Measurements from ENCODE around the gene FOXA1. TPM values are rescaled to one million over a fixed set of nuclear protein-coding genes. Genes with fewer than 3 reads are reported as not detected.

The FOXA1 gene
- total RNA-seq, 1 experiment from 2014 or later: 212 TPM

DNA sequence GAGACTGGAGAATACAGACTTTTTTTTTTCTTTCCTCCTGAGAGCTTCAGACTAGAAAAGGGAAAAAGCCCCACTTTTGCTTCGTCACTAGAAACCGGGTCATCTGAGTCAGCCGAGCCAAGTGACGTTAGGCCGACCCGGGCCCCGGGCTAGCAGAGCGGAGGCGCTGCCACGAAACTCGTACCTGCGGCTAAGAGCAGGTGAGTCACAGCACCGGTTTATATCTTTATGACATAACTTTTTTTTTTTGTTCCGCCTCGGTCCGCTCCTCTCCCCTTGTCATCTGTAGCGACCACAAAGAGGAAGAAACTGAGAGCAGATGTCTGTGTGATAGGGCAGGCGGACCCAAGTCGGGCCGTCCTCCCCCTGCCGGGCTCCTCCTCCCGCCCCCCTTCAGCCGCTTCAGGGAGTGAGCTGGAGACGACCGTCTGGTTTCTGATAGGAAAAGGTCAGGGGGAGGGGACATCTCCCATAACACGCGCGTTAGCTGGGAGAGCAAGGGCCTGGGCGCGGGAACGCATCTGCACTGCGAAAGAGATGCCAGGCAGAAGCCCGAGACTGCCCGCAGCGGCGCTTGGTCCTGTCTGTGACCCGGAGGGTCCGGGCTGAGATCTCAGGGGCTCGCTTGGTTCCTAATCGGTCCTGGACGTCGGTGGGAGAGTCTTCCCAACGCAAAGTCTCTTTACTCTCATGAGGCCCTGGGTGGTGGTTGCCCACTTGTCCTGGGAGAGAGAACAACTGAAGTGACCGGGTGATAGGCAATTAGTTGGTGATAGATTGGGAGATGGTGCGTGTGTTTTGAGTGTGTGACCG lies 966 bp upstream of the FOXA1 start:
- Histone ChIP-seq H3K9ac (ENCODE audit: low read length) (peak overlapping the region; percentile 99), H3K9me2 (replicated peaks; ENCODE audit: low read length) (no peaks in the 10 kb centered on the region), H3K36me3 (ENCODE audit: low read depth, low read length) (peaks cover 29% of the 10 kb centered on the region), H2AFZ (ENCODE audit: low read length) (0 out of 2 replicates have a peak overlapping the region, but pooled peaks have one; percentile 22), H3K27me3 (ENCODE audit: low read length) (no peaks in the 10 kb centered on the region), H3K9me3 (ENCODE audit: low read length) (no peaks in the 10 kb centered on the region), H3K4me3 (ENCODE audit: low read length) (peak overlapping the region; percentile 93), H3K4me2 (ENCODE audit: low read length) (peak overlapping the region; percentile 84), H3F3A (ENCODE audit: low read length, unreplicated experiment) (no peaks in the 10 kb centered on the region), H3K4me1 (ENCODE audit: insufficient read depth, low read length) (peaks cover 44% of the 10 kb centered on the region), H4K20me1 (ENCODE audit: low read length) (peaks cover 18% of the 10 kb centered on the region), H3K27ac (ENCODE audit: low read length) (peak overlapping the region; percentile 99), H3K79me2 (ENCODE audit: low read length) (peaks cover 87% of the 10 kb centered on the region)
- intact Hi-C loops (cut with micrococcal nuclease): loop anchor here (1.0 to 2.0 kb wide), 2 partner anchors 45 to 231 kb away; no protein-coding TSS in a partner anchor
- TSS peak; percentile 41 for BruUV-seq (replicated peaks)
- DNase-seq: peak; percentile 98
- ChIA-PET POLR2A (ENCODE audit: unreplicated experiment) (interaction anchor here (0.5 to 1.7 kb wide), 5 partner anchors 11 to 299 kb away, joined by 3 to 42 read pairs (median 5); no protein-coding TSS in a partner anchor), CTCF (interaction anchor here (0.7 kb wide), 1 partner anchor 84 kb away, joined by 4 read pairs; no protein-coding TSS in a partner anchor)
- TF ChIP-seq, protein P1, sequence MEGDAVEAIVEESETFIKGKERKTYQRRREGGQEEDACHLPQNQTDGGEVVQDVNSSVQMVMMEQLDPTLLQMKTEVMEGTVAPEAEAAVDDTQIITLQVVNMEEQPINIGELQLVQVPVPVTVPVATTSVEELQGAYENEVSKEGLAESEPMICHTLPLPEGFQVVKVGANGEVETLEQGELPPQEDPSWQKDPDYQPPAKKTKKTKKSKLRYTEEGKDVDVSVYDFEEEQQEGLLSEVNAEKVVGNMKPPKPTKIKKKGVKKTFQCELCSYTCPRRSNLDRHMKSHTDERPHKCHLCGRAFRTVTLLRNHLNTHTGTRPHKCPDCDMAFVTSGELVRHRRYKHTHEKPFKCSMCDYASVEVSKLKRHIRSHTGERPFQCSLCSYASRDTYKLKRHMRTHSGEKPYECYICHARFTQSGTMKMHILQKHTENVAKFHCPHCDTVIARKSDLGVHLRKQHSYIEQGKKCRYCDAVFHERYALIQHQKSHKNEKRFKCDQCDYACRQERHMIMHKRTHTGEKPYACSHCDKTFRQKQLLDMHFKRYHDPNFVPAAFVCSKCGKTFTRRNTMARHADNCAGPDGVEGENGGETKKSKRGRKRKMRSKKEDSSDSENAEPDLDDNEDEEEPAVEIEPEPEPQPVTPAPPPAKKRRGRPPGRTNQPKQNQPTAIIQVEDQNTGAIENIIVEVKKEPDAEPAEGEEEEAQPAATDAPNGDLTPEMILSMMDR (conservative IDR thresholded peaks at IDR 0.05; ENCODE audit: low read depth, low read length): no peak
- TF ChIP-seq EZH2phosphoT487 (IDR thresholded peaks at IDR 0.05; ENCODE audit: borderline replicate concordance, low read length) (peak; percentile 66), EZH2 (IDR thresholded peaks at IDR 0.05; ENCODE audit: low read length, unreplicated experiment) (no peak)
- peak; percentile 34 for ATAC-seq

DNA sequence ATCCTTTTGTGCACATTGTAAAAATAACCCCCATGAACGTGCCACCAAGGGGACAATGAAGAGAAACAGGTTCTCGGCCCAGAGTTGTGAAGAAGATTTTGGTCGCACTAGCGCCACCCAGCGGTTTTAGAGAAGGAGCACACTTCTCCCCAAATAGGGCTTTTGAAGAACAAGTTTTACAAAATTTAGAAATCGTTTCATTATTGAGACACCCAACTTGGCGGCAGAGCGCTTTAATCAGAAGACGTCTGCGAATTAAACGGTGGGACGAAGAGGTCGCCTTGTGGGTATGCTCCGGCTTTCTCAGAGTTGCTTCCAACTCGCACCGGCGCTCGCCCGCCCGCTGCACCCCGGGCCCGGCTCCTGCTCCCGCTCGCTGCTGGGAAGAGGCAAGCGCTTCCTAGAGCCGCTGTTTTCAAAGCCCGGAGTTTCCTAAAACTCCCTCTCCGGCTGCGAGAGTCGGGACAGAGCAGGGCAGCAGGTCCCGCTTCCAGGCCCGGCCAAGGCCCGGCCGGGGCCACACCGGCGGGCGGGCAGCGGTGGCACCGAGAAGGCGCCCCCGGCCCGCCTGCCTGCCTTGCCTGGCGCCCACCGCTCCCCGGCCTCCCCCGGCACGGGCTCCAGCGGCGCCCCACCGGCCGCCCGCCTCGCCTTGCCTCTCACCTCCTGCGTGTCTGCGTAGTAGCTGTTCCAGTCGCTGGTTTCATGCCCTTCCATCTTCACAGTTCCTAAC lies 645 bp downstream of the FOXA1 start:
- H3F3A ChIP-seq (ENCODE audit: low read length, unreplicated experiment): no peaks in the 10 kb centered on the region
- DNase-seq (peak; percentile 92), ATAC-seq (no peak)
- peaks cover 27% of the 10 kb centered on the region for H4K20me1 ChIP-seq (ENCODE audit: low read length)
- intact Hi-C loops (cut with micrococcal nuclease): loop anchor here (1.0 to 2.0 kb wide), 2 partner anchors 232 to 348 kb away; no protein-coding TSS in a partner anchor
- ChIA-PET POLR2A (ENCODE audit: unreplicated experiment) (no interaction called here), CTCF (interaction anchor here (0.5 to 0.6 kb wide), 2 partner anchors 35 to 362 kb away, joined by 3 read pairs; no protein-coding TSS in a partner anchor)
- H3K4me1 ChIP-seq (ENCODE audit: insufficient read depth, low read length): peaks cover 28% of the 10 kb centered on the region
- H3K27me3 ChIP-seq (ENCODE audit: low read length): no peaks in the 10 kb centered on the region
- peak overlapping the region; percentile 96 for H3K4me3 ChIP-seq (ENCODE audit: low read length)
- peaks cover 89% of the 10 kb centered on the region for H3K79me2 ChIP-seq (ENCODE audit: low read length)
- peaks cover 45% of the 10 kb centered on the region for H3K36me3 ChIP-seq (ENCODE audit: low read depth, low read length)
- no peak overlapping the region for H2AFZ ChIP-seq (ENCODE audit: low read length)
- H3K27ac ChIP-seq (ENCODE audit: low read length): peak overlapping the region; percentile 99
- H3K9me3 ChIP-seq (ENCODE audit: low read length): no peaks in the 10 kb centered on the region
- H3K9me2 ChIP-seq (replicated peaks; ENCODE audit: low read length): no peaks in the 10 kb centered on the region
- H3K4me2 ChIP-seq (ENCODE audit: low read length): peak overlapping the region; percentile 89
- no TSS peak for BruUV-seq (replicated peaks)
- peak overlapping the region; percentile 99 for H3K9ac ChIP-seq (ENCODE audit: low read length)
- TF ChIP-seq, protein P1 (conservative IDR thresholded peaks at IDR 0.05; ENCODE audit: low read depth, low read length): peak; percentile 92
- no peak for TF ChIP-seq EZH2phosphoT487 (IDR thresholded peaks at IDR 0.05; ENCODE audit: borderline replicate concordance, low read length)
- no peak for TF ChIP-seq EZH2 (IDR thresholded peaks at IDR 0.05; ENCODE audit: low read length, unreplicated experiment)
